ENCODE data around the gene FADS3. TPM values are rescaled to one million over a fixed set of nuclear protein-coding genes. Genes with fewer than 3 reads are reported as not detected.

The FADS3 gene
- polyA plus RNA-seq, 12 donors = 26.5 to 44.4 (median 37.7) TPM; not detected in 1

DNA sequence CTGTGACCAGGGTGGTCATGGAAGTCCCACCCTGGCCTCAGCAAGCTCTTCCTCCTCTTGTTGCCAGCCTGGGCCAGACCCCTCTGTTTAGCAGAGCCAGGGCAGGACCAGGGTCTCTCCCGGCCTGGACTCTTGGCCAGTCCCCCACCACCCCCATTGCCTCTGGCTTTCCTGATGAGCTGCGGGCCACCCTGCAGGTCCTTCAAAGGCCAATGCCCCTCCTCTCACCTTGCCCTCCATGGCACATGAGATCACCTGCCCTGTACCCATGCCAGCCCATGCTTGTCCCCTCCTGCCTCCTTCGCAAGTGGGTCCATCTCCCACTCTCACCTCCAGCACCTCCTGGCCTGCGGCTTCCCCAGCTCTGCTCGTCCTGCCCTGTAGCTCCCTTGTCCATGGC, 52.8 kb downstream of the FADS3 start:
- DNase-seq = no peak

DNA sequence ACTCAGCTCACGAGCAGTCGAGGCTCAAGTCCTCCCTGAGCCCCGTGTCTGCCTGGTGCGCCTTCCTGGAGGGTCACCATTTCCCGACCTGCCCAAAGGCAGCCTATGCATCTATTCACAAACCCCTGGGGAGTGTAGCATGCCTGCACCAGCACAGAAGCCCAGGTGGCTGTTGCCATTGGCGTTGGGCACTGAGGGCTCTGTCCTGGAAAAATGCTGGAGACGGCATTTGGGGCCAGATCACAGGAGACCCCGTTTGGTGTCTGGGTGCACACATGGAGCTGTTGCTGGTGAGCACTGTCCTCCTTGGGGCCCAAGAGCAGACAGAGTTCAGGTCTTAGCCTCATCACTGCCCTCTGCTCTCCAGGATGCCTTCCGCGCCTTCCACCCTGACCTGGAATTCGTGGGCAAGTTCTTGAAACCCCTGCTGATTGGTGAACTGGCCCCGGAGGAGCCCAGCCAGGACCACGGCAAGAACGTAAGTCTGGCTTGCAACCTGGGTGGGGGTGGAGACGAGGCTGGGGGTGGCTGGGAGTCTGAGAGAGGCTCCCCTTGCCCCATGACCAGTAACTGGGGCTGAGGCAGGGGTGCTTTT, 53.8 kb downstream of the FADS3 start:
- DNase-seq = no peak

DNA sequence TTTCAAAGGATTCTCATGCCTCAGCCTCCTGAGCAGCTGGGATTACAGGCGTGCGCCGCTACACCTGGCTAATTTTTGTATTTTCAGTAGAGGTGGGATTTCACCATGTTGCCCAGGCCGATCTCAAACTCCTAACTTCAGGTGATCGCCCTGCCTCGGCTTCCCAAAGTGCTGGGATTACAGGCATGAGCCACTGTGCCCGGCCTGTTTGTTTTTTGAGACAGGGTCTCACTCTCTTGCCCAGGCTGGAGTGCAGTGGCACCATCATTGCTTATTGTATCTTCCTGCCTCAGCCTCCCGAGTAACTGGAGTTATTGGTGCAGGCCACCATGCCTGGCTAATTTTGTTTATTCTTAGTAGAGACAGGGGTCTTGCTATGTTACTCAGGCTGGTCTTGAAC, 55.2 kb downstream of the FADS3 start:
- DNase-seq = no peak

DNA sequence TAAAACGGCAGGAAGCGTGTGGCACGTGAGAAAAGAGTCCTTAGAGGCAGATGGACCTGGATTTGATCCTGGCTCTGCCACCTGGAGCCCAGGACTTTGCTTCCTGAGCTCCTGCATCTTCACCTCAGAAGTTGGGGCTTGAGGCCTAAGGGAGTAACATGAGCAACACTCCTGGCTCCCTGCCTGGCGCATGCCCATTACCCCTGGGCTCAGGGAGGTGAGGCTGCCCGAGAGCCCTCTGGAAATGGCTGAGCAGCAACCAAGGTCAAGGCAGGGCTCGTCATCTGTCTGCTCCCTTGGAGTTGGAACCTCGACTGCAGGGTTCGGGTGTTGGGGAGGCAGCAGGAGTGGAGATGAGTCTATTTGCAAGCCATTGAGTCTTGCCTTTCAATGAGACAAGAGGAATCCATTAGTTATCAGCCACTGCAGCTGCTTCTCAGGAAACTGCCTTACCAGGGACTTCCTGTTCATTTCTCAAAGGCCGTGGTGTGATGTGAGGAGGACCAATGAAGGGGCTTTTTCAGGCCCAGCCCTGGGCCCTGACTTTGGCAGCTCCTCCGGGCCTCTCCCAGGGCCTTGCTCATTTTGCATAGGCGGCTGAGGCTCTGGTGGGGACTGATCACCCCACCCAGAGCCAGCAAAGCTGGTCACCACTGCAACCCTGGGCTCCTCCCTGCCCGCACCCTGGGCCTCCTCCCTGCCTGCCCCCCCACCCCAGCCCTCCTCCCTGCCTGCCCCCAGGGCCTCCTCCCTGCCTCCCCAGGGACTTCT, 56.9 kb downstream of the FADS3 start:
- DNase-seq = peak; percentile 71

DNA sequence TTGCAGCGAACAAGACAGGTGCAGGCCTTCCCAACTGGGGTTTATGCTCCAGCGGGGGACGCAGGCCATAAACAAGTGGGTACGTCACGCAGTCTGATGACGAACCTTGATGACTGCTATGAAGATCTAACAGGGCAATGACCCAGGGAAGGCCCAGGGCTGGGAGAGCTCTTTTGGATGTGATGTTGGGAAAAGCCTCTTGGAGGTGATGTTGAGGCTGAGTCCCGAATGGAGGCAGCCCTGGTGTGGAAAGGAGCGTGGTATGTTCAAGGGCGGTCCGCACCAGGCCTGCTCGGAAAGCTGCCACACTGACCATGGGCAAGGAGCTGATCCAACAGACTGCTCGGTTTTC, 57.4 kb downstream of the FADS3 start:
- DNase-seq = no peak

DNA sequence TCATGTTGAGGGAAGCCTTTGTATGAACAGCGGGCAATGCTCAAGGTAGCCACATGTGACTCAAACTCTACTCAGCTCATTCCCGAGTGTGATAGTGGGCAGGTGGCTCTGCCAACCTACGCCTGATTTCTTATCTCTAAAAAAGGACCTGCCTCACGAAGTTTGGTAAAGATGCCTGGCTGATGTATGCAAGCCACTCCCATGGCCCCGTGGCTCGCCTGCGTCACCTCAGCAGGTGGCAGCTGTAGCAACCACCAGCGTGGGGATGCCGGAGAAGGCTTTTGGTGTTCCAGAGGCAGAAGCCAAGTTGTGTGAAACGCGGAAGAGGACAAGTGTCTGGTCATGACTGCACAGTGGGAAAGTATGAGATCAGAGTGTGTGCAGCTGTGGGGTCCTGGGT, 57.9 kb downstream of the FADS3 start:
- DNase-seq = no peak

DNA sequence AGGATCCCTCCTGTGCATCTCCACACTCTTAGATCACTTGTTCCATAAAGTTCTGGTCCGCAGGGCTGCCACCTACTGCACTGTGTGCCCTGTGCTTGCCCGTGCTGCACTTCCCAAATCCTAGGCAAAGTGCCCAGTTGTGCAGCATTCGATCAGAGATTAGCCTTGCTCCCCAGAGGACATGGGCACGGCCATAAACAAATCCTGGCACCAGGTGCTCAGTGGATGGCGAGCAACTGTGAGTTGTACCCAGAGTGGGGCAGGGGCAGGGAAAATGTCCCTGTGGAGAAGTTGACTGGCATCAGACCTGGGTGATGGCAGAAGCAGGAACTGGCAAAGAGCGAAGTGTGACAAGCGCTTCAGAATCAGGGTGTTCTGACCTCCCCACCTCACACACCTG, 58.6 kb downstream of the FADS3 start:
- DNase-seq = no peak

DNA sequence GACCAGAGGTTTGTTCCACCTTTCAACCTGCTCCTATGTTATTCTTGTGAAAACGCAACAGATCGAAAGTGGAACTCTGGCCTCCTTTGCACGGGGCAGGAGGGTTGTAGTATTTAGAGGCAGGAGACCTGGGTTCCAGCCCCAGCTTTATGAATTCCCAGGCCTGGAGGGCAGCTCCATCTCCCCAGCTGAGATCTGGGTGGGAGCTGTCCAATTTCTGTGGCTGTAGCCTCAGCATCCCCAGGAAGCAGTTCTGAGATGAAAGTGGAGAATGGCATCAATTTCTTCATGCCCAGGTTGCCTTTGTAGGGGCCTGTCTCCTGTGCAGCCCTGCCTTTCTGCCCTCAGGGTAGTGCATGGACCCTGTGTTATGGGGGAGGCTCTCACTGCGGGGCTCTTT, 59.1 kb downstream of the FADS3 start:
- DNase-seq = no peak

DNA sequence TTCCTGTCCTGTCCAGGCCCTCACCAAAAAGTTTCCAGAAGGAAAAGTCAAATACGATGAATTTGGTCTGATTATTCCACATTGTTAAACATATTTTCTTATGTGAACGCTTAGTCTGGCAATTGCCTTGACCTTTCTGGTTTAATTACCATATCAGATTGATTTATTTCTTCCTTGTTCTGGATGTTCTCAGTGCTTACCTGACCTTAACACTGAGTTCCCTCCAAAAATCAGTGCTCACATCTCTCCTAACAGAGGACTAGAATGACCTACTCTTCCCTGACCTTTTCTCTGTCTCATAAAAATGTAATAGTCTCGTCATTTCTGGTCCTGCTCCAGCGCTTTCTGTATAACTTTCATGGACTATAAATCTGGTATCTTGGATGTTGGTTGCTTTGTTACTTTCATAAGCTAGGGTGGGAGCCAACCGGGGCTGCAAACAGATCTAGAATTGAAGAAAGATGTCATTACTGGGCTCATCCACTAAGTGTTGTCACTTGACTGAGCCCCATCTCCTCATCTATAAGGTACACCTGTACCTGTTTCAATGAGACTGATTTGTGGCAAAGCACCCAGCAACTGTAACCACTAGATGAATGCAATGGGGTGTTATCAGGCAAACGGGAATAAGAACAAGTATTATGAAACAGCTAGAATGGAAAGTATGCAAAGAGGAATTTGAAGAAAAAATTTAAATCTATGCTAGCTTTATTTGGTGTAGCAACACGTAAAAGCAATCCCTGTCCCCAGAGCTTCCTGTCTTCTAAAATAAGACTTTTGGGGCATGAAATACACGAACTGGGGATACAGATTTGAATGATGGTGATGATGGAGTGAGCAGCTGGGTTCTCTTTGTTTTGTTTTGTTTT, 60.9 kb downstream of the FADS3 start:
- DNase-seq = peak; percentile 48

DNA sequence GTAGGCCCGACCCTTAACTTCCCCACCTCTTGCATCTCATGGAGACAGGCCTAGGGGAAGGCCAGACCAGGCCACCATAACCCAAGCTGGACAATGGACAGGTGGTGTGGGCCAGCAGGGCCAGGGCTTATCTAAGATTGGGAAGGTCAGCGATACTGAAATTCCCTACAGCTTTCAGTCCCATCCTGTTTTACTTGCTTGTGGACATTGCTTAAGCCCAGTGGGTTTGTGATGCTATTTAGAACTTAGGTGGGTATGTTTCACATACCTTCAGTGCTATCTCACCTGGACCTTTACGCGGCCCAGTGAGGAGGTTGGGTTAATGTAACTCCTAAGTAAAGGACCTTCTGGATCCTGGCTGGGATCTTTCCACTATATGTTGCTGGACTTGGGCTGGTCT, 61.5 kb downstream of the FADS3 start:
- no peak for DNase-seq

DNA sequence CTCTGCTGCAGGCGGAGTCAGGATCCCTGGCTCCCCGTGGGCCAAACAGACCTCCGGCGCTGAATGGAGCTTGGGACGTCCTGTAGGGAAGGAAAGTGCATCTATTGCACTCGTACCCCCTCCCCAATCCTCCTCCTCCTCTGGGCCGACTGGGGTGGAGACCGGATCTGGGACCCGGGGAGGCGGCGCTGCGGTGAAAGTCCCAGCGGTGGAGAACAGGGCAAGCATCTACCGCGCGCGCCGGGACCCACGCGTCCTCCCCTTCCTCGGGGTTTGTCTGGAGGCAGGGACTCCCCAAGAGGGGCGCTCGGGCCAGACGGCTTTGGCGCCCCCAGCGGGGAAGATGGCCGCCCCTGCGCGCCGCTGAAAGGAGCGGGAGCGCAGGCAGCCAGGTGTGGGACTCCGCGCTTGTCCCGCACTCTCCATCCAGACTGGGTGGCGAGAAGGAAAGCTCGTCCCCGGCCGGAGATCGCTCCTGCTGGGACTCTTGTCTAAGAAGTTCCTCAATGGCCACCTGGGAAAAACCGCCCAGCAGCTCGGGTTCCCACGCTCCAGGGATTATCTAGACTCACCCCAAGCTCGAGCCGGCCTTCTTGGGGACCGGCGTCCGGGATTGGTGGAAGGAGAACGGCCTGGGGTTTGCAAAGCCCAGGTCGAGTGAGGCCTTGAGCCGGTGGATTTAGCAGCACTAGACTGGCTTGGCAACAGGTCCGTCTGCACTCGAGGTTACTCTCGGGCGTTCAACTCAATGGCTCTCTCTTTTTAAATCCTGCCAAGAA, 62.5 kb downstream of the FADS3 start:
- DNase-seq = peak; percentile 43

DNA sequence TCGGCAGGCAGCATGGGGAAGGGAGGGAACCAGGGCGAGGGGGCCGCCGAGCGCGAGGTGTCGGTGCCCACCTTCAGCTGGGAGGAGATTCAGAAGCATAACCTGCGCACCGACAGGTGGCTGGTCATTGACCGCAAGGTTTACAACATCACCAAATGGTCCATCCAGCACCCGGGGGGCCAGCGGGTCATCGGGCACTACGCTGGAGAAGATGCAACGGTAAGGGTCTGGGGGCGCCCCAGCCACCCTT, 63.0 kb downstream of the FADS3 start:
- no peak for DNase-seq

DNA sequence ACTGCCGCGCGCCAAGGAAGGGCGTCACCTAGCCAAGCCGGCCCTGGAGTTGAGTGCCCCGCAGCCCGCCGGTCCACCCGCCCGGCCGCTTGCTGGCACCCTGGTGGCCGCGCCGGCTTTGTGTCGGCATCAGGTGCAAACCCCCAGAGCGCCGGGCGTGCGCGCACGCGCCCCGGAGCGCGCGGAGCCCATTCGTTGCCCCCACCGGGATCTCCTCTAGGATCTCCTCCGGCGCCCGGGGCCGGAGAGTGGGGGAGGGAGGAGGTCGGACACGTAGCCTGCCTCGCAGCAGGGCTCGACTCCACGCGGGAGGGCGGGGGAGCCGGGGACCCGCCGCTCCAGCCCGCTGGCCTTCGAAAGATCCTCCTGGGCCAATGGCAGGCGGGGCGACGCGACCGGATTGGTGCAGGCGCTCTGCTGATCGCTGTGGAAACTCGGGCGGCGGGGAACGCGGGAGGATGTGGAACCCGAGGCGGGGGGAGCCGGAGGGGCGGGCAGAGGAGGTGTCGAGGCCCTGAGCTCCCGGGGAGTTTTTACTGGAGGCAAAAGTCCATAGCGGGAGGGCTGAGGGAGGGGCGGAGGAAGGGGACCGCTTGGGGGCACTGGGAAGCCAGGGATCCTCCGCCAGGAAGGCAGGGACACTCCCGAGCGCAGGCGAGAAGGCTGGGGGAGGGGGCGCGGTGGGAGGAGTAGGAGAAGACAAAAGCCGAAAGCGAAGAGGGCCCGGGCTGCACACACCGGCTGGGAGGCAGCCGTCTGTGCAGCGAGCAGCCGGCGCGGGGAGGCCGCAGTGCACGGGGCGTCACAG, 63.6 kb downstream of the FADS3 start, which contains the start of gene FADS2:
Gene FADS2 (plus strand): TSS at position 730 of the 808 bp plus-strand sequence. CDS start 91 bp downstream, outside the sequence.
- peak; percentile 98 for DNase-seq

DNA sequence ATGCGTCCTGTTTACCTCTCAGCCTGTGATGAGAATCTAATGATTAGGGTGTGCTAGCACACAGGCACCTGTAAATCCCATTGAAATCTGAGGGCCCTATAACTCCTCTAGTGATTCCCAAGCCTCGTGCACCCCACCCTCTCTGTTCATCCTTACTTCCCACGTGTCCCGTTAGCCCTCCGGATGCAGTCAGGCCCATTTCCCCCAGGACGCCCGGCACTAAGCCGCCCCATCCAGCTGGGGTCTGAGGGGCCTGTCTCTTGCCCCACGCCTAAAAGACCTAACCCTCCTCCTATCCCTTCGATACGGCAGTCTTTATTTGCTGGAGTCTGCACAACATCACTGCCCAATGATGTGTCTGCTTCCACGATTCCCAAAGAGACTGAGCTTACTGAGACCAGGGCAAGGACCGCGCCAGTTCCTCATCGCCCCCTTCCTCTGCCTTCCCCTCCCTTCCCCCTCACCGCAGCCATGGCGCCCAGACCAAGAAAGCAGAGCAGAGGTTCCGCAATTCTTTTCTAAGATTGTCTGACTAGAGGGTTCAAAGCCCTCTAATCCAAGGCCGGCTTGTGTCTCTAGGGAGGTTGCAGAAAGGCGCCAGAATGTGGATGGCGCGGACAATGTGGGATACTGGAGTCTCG, 64.3 kb downstream of the FADS3 start:
- peak; percentile 66 for DNase-seq

Other genes with a start within 250 kb of the FADS3 start
- 1 to 10 TPM in 11 of 12 donors, not detected in 1; 3.8 to 6.0 (median 4.2) TPM for gene DAGLA, start 211.2 kb downstream of the FADS3 start, polyA plus RNA-seq (ENCODE audit: insufficient read length in 12 of 12)
- gene MYRF, start 138.9 kb downstream of the FADS3 start, polyA plus RNA-seq (ENCODE audit: insufficient read length in 12 of 12) = 1 to 10 TPM in 4 of 12 donors, under 1 TPM in 7, not detected in 1; 0.58 to 7.2 (median 0.91) TPM
- gene TMEM258, start 98.9 kb downstream of the FADS3 start, polyA plus RNA-seq (ENCODE audit: insufficient read length in 12 of 12) = 100 to 1,000 TPM in 10 of 12 donors, 10 to 100 TPM in 1, not detected in 1; 71.8 to 175 (median 136) TPM
- gene FEN1, start 98.6 kb downstream of the FADS3 start, polyA plus RNA-seq (ENCODE audit: insufficient read length in 12 of 12) = 10 to 100 TPM in 11 of 12 donors, not detected in 1; 13.2 to 24.6 (median 15.8) TPM
- 10 to 100 TPM in 11 of 12 donors, not detected in 1; 15.7 to 36.5 (median 23.2) TPM for gene FADS1, start 74.5 kb downstream of the FADS3 start, polyA plus RNA-seq (ENCODE audit: insufficient read length in 12 of 12)
- 100 to 1,000 TPM in 4 of 12 donors, 10 to 100 TPM in 7, not detected in 1; 64.3 to 172 (median 87.3) TPM for gene FADS2, start 63.2 kb downstream of the FADS3 start, polyA plus RNA-seq (ENCODE audit: insufficient read length in 12 of 12)
- gene RAB3IL1, start 26.0 kb upstream of the FADS3 start, polyA plus RNA-seq (ENCODE audit: insufficient read length in 12 of 12) = 10 to 100 TPM in 11 of 12 donors, not detected in 1; 18.2 to 32.1 (median 23.6) TPM
- gene BEST1, start 58.8 kb upstream of the FADS3 start, polyA plus RNA-seq (ENCODE audit: insufficient read length in 12 of 12) = 1 to 10 TPM in 11 of 12 donors, not detected in 1; 2.4 to 8.2 (median 3.5) TPM
- 1,000 to 10,000 TPM in 11 of 12 donors, not detected in 1; 1,211 to 2,107 (median 1,338) TPM for gene FTH1, start 76.1 kb upstream of the FADS3 start, polyA plus RNA-seq (ENCODE audit: insufficient read length in 12 of 12)
- 10 to 100 TPM in 11 of 12 donors, not detected in 1; 13.3 to 28.5 (median 17.0) TPM for gene INCENP, start 232.5 kb upstream of the FADS3 start, polyA plus RNA-seq (ENCODE audit: insufficient read length in 12 of 12)